Activated CD4-positive, alpha-beta T cell treated with anti-CD3 and anti-CD28 coated beads, Interleukin-2, Interleukin-6, amounts not matched to agents 100 ng/mL and 50 ng/mL, durations not matched to agents 16 hours and 8 hours (primary cell): ENCODE data around the gene PRKCQ.

Experiments
- DNase-seq: peaks from one replicate; pipeline ENCODE4 v3.0.0-alpha.2; 2020

PRKCQ gene

GRCh38 chr10:6565588-6565987, 14.5 kb downstream of the PRKCQ start:
- DNase-seq, result no peak

GRCh38 chr10:6564367-6564766, 15.7 kb downstream of the PRKCQ start:
- DNase-seq, result no peak

- DNase-seq, result no peak
Observed at GRCh38 chr10:6563731-6564130, 16.3 kb downstream of the PRKCQ start.

GRCh38 chr10:6563075-6563474, 17.0 kb downstream of the PRKCQ start:
- peak; percentile 68 for DNase-seq

GRCh38 chr10:6562221-6562620, 17.9 kb downstream of the PRKCQ start:
- DNase-seq, result no peak

GRCh38 chr10:6561552-6561951, 18.5 kb downstream of the PRKCQ start:
- no peak for DNase-seq

GRCh38 chr10:6558759-6559461, 21.2 kb downstream of the PRKCQ start:
- peak; percentile 47 for DNase-seq

- DNase-seq, result peak; percentile 58
Observed at GRCh38 chr10:6558272-6558671, 21.8 kb downstream of the PRKCQ start.

- DNase-seq, result no peak
Observed at GRCh38 chr10:6553937-6554336, 26.1 kb downstream of the PRKCQ start.

GRCh38 chr10:6543431-6544005, 36.6 kb downstream of the PRKCQ start:
- peak; percentile 88 for DNase-seq

- DNase-seq, result no peak
Observed at GRCh38 chr10:6542999-6543430, 37.1 kb downstream of the PRKCQ start.

GRCh38 chr10:6539833-6540232, 40.2 kb downstream of the PRKCQ start:
- no peak for DNase-seq

GRCh38 chr10:6537770-6538169, 42.3 kb downstream of the PRKCQ start:
- no peak for DNase-seq

- no peak for DNase-seq
Observed at GRCh38 chr10:6536102-6536501, 44.0 kb downstream of the PRKCQ start.

GRCh38 chr10:6535156-6535764, 44.8 kb downstream of the PRKCQ start:
- no peak for DNase-seq

GRCh38 chr10:6532321-6532720, 47.8 kb downstream of the PRKCQ start:
- DNase-seq, result no peak

GRCh38 chr10:6530966-6531365, 49.1 kb downstream of the PRKCQ start:
- no peak for DNase-seq

GRCh38 chr10:6530211-6530840, 49.8 kb downstream of the PRKCQ start:
- peak; percentile 82 for DNase-seq

GRCh38 chr10:6528198-6528950, 51.7 kb downstream of the PRKCQ start:
- DNase-seq, result no peak

GRCh38 chr10:6525599-6526165, 54.4 kb downstream of the PRKCQ start:
- no peak for DNase-seq

GRCh38 chr10:6522230-6522629, 57.8 kb downstream of the PRKCQ start:
- DNase-seq, result no peak

GRCh38 chr10:6520138-6520537, 59.9 kb downstream of the PRKCQ start:
- no peak for DNase-seq
